ENCODE data around the gene ZNF275.

The ZNF275 gene

DNA sequence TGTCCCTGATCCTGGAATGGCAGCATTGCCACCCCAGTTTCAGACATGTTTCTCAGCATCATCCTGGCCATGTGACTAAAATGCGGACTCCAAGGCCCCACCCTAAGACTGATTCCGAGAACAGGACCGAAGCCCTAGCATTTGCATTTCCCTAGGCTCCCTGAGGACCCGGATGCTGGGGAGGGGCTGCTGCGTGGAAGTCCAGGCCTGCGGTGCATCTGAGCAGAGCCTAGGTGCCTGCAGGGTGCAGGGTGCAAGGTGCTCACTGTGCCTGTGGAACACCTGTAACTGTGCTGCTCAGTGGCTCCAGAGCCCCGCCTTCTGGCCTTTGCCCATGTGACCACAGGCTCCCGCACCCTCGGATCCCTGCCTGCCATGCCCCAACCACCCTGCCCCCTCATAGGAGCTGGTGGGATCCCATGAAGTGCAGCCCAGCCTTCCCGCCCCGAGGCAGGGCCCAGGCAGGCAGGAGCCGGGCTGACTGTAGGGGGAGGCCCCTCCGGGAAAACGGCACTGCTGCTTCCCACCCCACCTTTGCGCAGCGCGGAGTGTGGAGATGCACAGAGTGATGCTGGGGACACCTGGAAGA, 27.3 kb upstream of the ZNF275 start:
- no peaks in the 10 kb centered on the region for H3F3A ChIP-seq (ENCODE audit: control insufficient read depth, insufficient read depth)
- TF ChIP-seq, protein P1, sequence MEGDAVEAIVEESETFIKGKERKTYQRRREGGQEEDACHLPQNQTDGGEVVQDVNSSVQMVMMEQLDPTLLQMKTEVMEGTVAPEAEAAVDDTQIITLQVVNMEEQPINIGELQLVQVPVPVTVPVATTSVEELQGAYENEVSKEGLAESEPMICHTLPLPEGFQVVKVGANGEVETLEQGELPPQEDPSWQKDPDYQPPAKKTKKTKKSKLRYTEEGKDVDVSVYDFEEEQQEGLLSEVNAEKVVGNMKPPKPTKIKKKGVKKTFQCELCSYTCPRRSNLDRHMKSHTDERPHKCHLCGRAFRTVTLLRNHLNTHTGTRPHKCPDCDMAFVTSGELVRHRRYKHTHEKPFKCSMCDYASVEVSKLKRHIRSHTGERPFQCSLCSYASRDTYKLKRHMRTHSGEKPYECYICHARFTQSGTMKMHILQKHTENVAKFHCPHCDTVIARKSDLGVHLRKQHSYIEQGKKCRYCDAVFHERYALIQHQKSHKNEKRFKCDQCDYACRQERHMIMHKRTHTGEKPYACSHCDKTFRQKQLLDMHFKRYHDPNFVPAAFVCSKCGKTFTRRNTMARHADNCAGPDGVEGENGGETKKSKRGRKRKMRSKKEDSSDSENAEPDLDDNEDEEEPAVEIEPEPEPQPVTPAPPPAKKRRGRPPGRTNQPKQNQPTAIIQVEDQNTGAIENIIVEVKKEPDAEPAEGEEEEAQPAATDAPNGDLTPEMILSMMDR (IDR thresholded peaks at IDR 0.05; ENCODE audit: low read depth, low read length, poor library complexity, severe bottlenecking) = no peak
- TF ChIP-seq EZH2phosphoT487 (IDR thresholded peaks at IDR 0.05; ENCODE audit: borderline replicate concordance, low read length) = no peak

DNA sequence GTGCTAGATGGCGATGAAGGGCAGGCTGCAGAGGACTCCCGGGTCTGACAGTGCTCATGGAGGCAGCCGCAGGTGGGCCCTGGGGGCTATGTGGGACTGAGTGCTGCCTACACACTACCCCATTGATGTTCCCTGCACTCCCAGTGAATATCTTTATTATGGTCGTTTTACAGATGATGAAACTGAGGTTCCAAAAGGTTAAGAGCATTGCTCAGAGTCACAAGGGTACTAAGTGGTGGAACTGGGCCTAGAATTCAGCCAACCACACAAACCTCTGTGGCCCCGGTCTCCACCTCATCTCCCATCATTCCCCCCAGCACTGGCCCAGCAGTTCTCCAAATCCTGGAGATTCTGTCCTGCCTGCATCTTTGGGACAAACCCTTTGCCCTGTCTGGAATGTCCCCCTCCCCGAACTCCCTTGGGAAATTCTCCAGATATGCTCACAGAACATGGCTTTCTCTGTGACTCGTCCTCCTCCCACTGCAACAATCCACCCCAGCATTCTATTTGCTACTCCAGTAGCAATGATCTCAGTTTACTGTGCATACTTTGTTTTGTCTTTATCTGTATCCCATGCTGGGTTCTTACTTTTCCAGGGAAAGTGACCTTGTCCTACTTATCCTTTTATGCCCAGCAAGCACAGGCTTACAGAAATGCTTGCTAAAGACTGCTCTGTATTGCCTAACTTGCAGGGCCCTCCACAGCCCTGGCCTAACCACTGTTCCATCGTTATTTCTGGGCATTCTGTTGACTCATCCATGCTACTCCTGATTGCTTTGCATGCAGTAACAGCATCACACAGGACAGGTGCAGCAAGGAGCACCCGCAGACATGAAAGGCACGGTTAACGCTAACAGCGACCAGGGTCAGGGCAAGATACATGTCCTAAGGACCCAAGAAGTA, 26.4 kb upstream of the ZNF275 start:
- Histone ChIP-seq H4K20me1 (ENCODE audit: control insufficient read depth, insufficient read depth, low read depth, low read length) (no peaks in the 10 kb centered on the region), H3K4me1 (ENCODE audit: control insufficient read depth, low read length) (no peaks in the 10 kb centered on the region), H3K9me3 (ENCODE audit: control insufficient read depth, insufficient read depth, low read length) (no peaks in the 10 kb centered on the region), H3K4me2 (ENCODE audit: low read length) (no peak overlapping the region), H3K27me3 (ENCODE audit: control insufficient read depth, low read length) (no peaks in the 10 kb centered on the region), H3K36me3 (ENCODE audit: control insufficient read depth, low read length) (no peaks in the 10 kb centered on the region), H3K9me2 (replicated peaks; ENCODE audit: control insufficient read depth, low read length) (no peaks in the 10 kb centered on the region), H3K27ac (ENCODE audit: low read depth, low read length) (no peak overlapping the region), H3K4me3 (ENCODE audit: low read length) (no peak overlapping the region), H3F3A (ENCODE audit: control insufficient read depth, insufficient read depth) (no peaks in the 10 kb centered on the region), H3K79me2 (ENCODE audit: control insufficient read depth, low read length) (no peaks in the 10 kb centered on the region)
- TF ChIP-seq, protein P1 (IDR thresholded peaks at IDR 0.05; ENCODE audit: low read depth, low read length, poor library complexity, severe bottlenecking) = no peak
- no peak for TF ChIP-seq EZH2phosphoT487 (IDR thresholded peaks at IDR 0.05; ENCODE audit: borderline replicate concordance, low read length)

More for the DNA sequence above, 27.3 kb upstream of the ZNF275 start:
- H3K4me1 ChIP-seq (ENCODE audit: control insufficient read depth, low read length) = no peaks in the 10 kb centered on the region
- no peak overlapping the region for H3K4me2 ChIP-seq (ENCODE audit: low read length)
- no peaks in the 10 kb centered on the region for H3K36me3 ChIP-seq (ENCODE audit: control insufficient read depth, low read length)
- no peak overlapping the region for H3K4me3 ChIP-seq (ENCODE audit: low read length)
- H3K27ac ChIP-seq (ENCODE audit: low read depth, low read length) = no peak overlapping the region
- no peaks in the 10 kb centered on the region for H4K20me1 ChIP-seq (ENCODE audit: control insufficient read depth, insufficient read depth, low read depth, low read length)
- no peaks in the 10 kb centered on the region for H3K9me3 ChIP-seq (ENCODE audit: control insufficient read depth, insufficient read depth, low read length)
- no peaks in the 10 kb centered on the region for H3K27me3 ChIP-seq (ENCODE audit: control insufficient read depth, low read length)
- H3K79me2 ChIP-seq (ENCODE audit: control insufficient read depth, low read length) = no peaks in the 10 kb centered on the region
- H3K9me2 ChIP-seq (replicated peaks; ENCODE audit: control insufficient read depth, low read length) = no peaks in the 10 kb centered on the region

DNA sequence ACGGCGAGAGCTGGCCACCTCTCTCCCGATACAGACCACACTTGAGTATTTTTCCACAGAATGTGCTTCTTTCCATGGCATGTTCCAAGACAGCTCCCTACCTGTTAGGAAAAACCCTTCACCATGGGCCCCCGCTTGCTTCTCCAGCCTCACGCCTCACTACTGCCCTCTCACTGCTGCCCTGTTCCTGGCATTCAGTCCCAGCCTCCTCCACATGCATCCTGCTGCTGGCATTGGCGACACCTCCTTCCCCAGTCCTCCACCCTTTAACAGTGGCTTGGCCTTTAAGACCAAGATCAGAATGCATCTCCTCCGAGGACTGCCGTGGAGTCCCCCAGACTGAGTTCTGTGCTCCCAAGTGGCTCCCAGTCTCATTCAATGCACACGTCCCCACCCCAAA, 23.1 kb upstream of the ZNF275 start:
- no peak for TF ChIP-seq EZH2phosphoT487 (IDR thresholded peaks at IDR 0.05; ENCODE audit: borderline replicate concordance, low read length)
- H3K4me3 ChIP-seq (ENCODE audit: low read length) = no peak overlapping the region
- no peaks in the 10 kb centered on the region for H3K27me3 ChIP-seq (ENCODE audit: control insufficient read depth, low read length)
- no peaks in the 10 kb centered on the region for H3K79me2 ChIP-seq (ENCODE audit: control insufficient read depth, low read length)
- no peaks in the 10 kb centered on the region for H3K36me3 ChIP-seq (ENCODE audit: control insufficient read depth, low read length)
- no peaks in the 10 kb centered on the region for H3K4me1 ChIP-seq (ENCODE audit: control insufficient read depth, low read length)
- H3K9me3 ChIP-seq (ENCODE audit: control insufficient read depth, insufficient read depth, low read length) = no peaks in the 10 kb centered on the region
- H3K9me2 ChIP-seq (replicated peaks; ENCODE audit: control insufficient read depth, low read length) = no peaks in the 10 kb centered on the region
- no peak overlapping the region for H3K27ac ChIP-seq (ENCODE audit: low read depth, low read length)
- no peak overlapping the region for H3K4me2 ChIP-seq (ENCODE audit: low read length)
- H3F3A ChIP-seq (ENCODE audit: control insufficient read depth, insufficient read depth) = no peaks in the 10 kb centered on the region
- no peaks in the 10 kb centered on the region for H4K20me1 ChIP-seq (ENCODE audit: control insufficient read depth, insufficient read depth, low read depth, low read length)

DNA sequence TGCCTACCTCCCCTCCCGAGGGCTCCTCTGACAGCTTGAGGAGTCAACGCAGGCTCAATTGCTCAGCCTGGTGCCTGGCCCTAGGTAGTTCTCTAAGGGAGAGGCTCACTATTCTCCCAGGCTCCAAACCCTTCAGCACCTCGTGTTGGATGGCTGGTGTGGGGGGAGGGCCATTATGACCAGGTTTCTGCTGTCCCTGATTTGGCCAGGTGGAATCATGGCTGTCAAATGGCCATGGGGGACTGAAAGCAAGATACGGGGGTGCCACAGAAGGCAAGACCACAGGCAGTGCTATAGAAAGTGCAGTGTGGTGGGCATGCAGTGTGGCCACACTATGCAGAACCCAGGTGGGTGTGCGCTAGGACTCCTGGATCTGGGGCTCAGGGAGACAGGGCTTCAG, 21.9 kb upstream of the ZNF275 start:
- Histone ChIP-seq H3K9me2 (replicated peaks; ENCODE audit: control insufficient read depth, low read length) (no peaks in the 10 kb centered on the region), H3K4me1 (ENCODE audit: control insufficient read depth, low read length) (no peaks in the 10 kb centered on the region), H3F3A (ENCODE audit: control insufficient read depth, insufficient read depth) (no peaks in the 10 kb centered on the region), H3K27me3 (ENCODE audit: control insufficient read depth, low read length) (no peaks in the 10 kb centered on the region), H3K36me3 (ENCODE audit: control insufficient read depth, low read length) (no peaks in the 10 kb centered on the region), H3K27ac (ENCODE audit: low read depth, low read length) (no peak overlapping the region), H3K4me2 (ENCODE audit: low read length) (no peak overlapping the region), H3K9me3 (ENCODE audit: control insufficient read depth, insufficient read depth, low read length) (no peaks in the 10 kb centered on the region), H4K20me1 (ENCODE audit: control insufficient read depth, insufficient read depth, low read depth, low read length) (no peaks in the 10 kb centered on the region), H3K4me3 (ENCODE audit: low read length) (no peak overlapping the region), H3K79me2 (ENCODE audit: control insufficient read depth, low read length) (no peaks in the 10 kb centered on the region)
- TF ChIP-seq, protein P1 (IDR thresholded peaks at IDR 0.05; ENCODE audit: low read depth, low read length, poor library complexity, severe bottlenecking) = no peak
- no peak for TF ChIP-seq EZH2phosphoT487 (IDR thresholded peaks at IDR 0.05; ENCODE audit: borderline replicate concordance, low read length)
